Measurements from ENCODE around the gene COL11A2.

COL11A2 gene

GRCh38 chr6:33132081-33132524 is 60.2 kb downstream of the COL11A2 start:
- no peak overlapping the region for H3K4me3 ChIP-seq (ENCODE audit: low read depth, low read length)
- DNase-seq (ENCODE audit: low read depth), result no peak
- TF ChIP-seq MYC (IDR thresholded peaks at IDR 0.05; ENCODE audit: low read depth, low read length) (no peak), MAX (IDR thresholded peaks at IDR 0.05; ENCODE audit: low read depth, low read length) (no peak), CTCF (IDR thresholded peaks at IDR 0.05; ENCODE audit: low read depth, low read length) (no peak), POLR2A (IDR thresholded peaks at IDR 0.05; ENCODE audit: extremely low read depth, insufficient read length) (no peak)

GRCh38 chr6:33128318-33128717 is 63.9 kb downstream of the COL11A2 start:
- DNase-seq (ENCODE audit: low read depth), result no peak
- no peak overlapping the region for H3K4me3 ChIP-seq (ENCODE audit: low read depth, low read length)
- TF ChIP-seq CTCF (IDR thresholded peaks at IDR 0.05; ENCODE audit: low read depth, low read length), result no peak
- TF ChIP-seq POLR2A (IDR thresholded peaks at IDR 0.05; ENCODE audit: extremely low read depth, insufficient read length), result no peak
- TF ChIP-seq MAX (IDR thresholded peaks at IDR 0.05; ENCODE audit: low read depth, low read length), result no peak
- no peak for TF ChIP-seq MYC (IDR thresholded peaks at IDR 0.05; ENCODE audit: low read depth, low read length)

- DNase-seq (ENCODE audit: low read depth), result peak; percentile 65
- no peak overlapping the region for H3K4me3 ChIP-seq (ENCODE audit: low read depth, low read length)
- TF ChIP-seq MYC (IDR thresholded peaks at IDR 0.05; ENCODE audit: low read depth, low read length), result no peak
- TF ChIP-seq POLR2A (IDR thresholded peaks at IDR 0.05; ENCODE audit: extremely low read depth, insufficient read length), result no peak
- TF ChIP-seq CTCF (IDR thresholded peaks at IDR 0.05; ENCODE audit: low read depth, low read length), result peak; percentile 95
Observed at GRCh38 chr6:33126101-33126714, 66.1 kb downstream of the COL11A2 start.

GRCh38 chr6:33124947-33125346 is 67.3 kb downstream of the COL11A2 start:
- H3K4me3 ChIP-seq (ENCODE audit: low read depth, low read length), result no peak overlapping the region
- no peak for TF ChIP-seq CTCF (IDR thresholded peaks at IDR 0.05; ENCODE audit: low read depth, low read length)
- no peak for TF ChIP-seq MYC (IDR thresholded peaks at IDR 0.05; ENCODE audit: low read depth, low read length)
- no peak for TF ChIP-seq MAX (IDR thresholded peaks at IDR 0.05; ENCODE audit: low read depth, low read length)
- no peak for TF ChIP-seq POLR2A (IDR thresholded peaks at IDR 0.05; ENCODE audit: extremely low read depth, insufficient read length)

GRCh38 chr6:33124525-33124901 is 67.8 kb downstream of the COL11A2 start:
- H3K4me3 ChIP-seq (ENCODE audit: low read depth, low read length), result no peak overlapping the region
- DNase-seq (ENCODE audit: low read depth), result no peak
- TF ChIP-seq MYC (IDR thresholded peaks at IDR 0.05; ENCODE audit: low read depth, low read length) (no peak), CTCF (IDR thresholded peaks at IDR 0.05; ENCODE audit: low read depth, low read length) (no peak), MAX (IDR thresholded peaks at IDR 0.05; ENCODE audit: low read depth, low read length) (no peak), POLR2A (IDR thresholded peaks at IDR 0.05; ENCODE audit: extremely low read depth, insufficient read length) (no peak)

More at GRCh38 chr6:33124947-33125346, 67.3 kb downstream of the COL11A2 start:
- DNase-seq (ENCODE audit: low read depth), result no peak

Data from NB4 (cell line).